SK-N-SH (cell line): ENCODE results near the gene PNCK.

Experiments used
- MAX ChIP-seq: IDR thresholded peaks from 2 replicates; pipeline ENCODE4 v1.4.0; 2012; ENCODE audit warnings: low read depth
- RXRA ChIP-seq: IDR thresholded peaks from 2 replicates; pipeline ENCODE4 v1.4.0; 2012; ENCODE audit warnings: low read depth, mild to moderate bottlenecking, borderline replicate concordance

DNA sequence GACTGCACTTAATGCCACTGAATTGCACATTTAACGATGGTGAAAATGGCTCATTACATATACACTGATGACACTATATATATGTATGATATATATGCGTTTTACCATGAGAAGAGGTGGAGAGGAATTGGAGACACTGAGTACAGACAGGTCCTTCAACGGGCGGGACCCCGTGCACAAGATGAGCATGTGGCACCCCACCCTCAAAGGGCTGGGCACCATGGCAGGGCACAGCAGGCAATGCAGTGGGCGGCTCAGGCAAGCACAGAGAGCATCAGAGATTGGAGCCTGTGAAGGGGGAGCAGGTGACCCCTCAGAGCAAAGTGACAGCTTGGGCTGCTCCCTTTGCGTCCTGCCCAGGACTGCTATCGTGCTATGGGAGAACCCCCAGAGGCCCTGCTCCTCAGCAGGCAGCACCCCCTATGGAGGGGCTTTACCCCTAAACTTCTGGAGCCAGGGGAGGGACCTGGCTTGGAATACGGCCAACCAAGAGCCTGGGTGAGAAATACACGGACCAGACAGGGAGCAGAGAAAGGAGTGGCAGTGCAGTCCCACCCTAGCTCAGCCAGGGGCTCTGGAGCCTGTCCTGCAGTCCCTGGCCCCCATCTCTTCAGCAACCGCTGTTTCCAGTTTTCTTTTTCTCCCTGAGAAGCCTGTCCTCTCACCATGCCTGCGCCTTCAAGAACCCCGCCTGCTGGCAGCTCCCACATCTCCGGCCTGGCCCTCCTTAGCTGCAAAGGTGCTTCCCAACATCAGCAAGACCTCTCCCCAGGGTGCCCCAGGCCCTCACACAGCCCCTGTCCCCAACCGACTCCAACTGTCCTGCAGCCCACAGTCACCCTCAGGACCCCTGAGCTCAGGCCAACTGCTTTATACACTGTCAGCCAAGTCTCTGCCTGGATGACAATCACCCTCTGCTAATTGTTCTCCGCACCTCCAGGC lies 24.6 kb upstream of the PNCK start:
- TF ChIP-seq MAX (no peak), RXRA (no peak)
